MCF 10A (cell line): Measurements from ENCODE around the gene ZNF419. TPM values are rescaled to one million over a fixed set of nuclear protein-coding genes. Genes with fewer than 3 reads are reported as not detected.
"Not testable (repeated sequence)": the region's sequence is repeated elsewhere in the genome, so short reads cannot be mapped to it uniquely, and the experiment has no call there.

Experiments used
- BruUV-seq: library from RNA; stranded (reverse); fragments of 400-500 nt; replicated peaks from 2 replicates; lab custom pipeline; 2021; lab: Mats Ljungman, UMichigan
- CTCF ChIA-PET: fragments of 300-600 bp; sonication (Branson Sonifier 250); formaldehyde crosslinking; extraction: SDS; loops from one replicate; lab custom pipeline; 2021; ENCODE audit warnings: antibody characterized with exemption, inconsistent platforms; lab: Yijun Ruan, JAX
- POLR2A ChIA-PET: fragments of 300-600, 350-650 bp; sonication (Branson Sonifier 250); formaldehyde crosslinking; extraction: SDS; loops from one replicate; lab custom pipeline; 2020; ENCODE audit warnings: antibody characterized with exemption, inconsistent platforms; lab: Yijun Ruan, JAX
- DNase-seq: peaks from one replicate; pipeline ENCODE4 v3.0.0-alpha.2; 2018; ENCODE audit not compliant: unreplicated experiment
- H3K27ac Mint-ChIP-seq: one replicate; pipeline ENCODE4 v1.8.0; 2022; ENCODE audit warnings: mild to moderate bottlenecking, low read depth, mixed read lengths; ENCODE audit not compliant: unreplicated experiment
- H3K27me3 Mint-ChIP-seq: one replicate; pipeline ENCODE4 v1.8.0; 2022; ENCODE audit warnings: mixed read lengths; ENCODE audit not compliant: insufficient read depth, unreplicated experiment
- H3K36me3 Mint-ChIP-seq: one replicate; pipeline ENCODE4 v1.8.0; 2022; ENCODE audit warnings: mild to moderate bottlenecking, moderate library complexity, mixed read lengths; ENCODE audit not compliant: insufficient read depth, unreplicated experiment
- H3K4me1 Mint-ChIP-seq: one replicate; pipeline ENCODE4 v1.8.0; 2022; ENCODE audit warnings: mixed read lengths; ENCODE audit not compliant: insufficient read depth, unreplicated experiment
- H3K4me3 Mint-ChIP-seq: one replicate; pipeline ENCODE4 v1.8.0; 2022; ENCODE audit warnings: mild to moderate bottlenecking, moderate library complexity, mixed read lengths; ENCODE audit not compliant: unreplicated experiment
- H3K9me3 Mint-ChIP-seq: one replicate; pipeline ENCODE4 v1.8.0; 2022; ENCODE audit warnings: mixed read lengths; ENCODE audit not compliant: unreplicated experiment
- CTCF ChIP-seq: fragments of 200-600 bp; IDR thresholded peaks from one replicate; pipeline ENCODE4 v1.8.0; 2022; ENCODE audit warnings: antibody characterized with exemption, mild to moderate bottlenecking; ENCODE audit not compliant: unreplicated experiment
- intact Hi-C: fragments of 100-400 bp; cut with micrococcal nuclease; formaldehyde crosslinking; loops from 2 replicates; pipeline ENCODE4 v1.14.1; 2022
- total RNA-seq: library from RNA; stranded (reverse); gene quantifications from 2 replicates; pipeline ENCODE4 v1.2.3, GENCODE V29; 2022

Gene ZNF419
- total RNA-seq, 1 experiment from 2014 or later, result 19.6 TPM

- Mint-ChIP-seq H3K4me3 (no peak overlapping the region), H3K27me3 (no peaks in the 10 kb centered on the region), H3K9me3 (peaks cover 35% of the 10 kb centered on the region), H3K4me1 (no peaks in the 10 kb centered on the region), H3K36me3 (peaks cover 20% of the 10 kb centered on the region), H3K27ac (no peak overlapping the region)
- intact Hi-C loops, result no loop called here
- BruUV-seq, result no TSS peak
- DNase-seq, result no peak
- no peak for TF ChIP-seq CTCF
- POLR2A ChIA-PET, result no interaction called here
- CTCF ChIA-PET, result no interaction called here
These were observed 13.9 kb upstream of the ZNF419 start for GRCh38 chr19:57473646-57474045.

- peak; percentile 92 for DNase-seq
- H3K36me3 Mint-ChIP-seq, result peaks cover 20% of the 10 kb centered on the region
- H3K27ac Mint-ChIP-seq, result peak within 1 kb of the TSS; percentile 89
- peak; percentile 53 for TF ChIP-seq CTCF
- H3K27me3 Mint-ChIP-seq, result no peaks in the 10 kb centered on the region
- ChIA-PET POLR2A (interaction anchor here (0.6 to 1.9 kb wide), 9 partner anchors 9 to 885 kb away, joined by 3 to 9 read pairs (median 5); partner anchors contain the start of genes ZNF419, ZNF497, ZNF548 and ZNF749), CTCF (interaction anchor here (0.5 to 0.8 kb wide), 7 partner anchors 11 to 915 kb away, joined by 3 to 4 read pairs (median 3); partner anchors contain the start of gene ZNF548)
- H3K9me3 Mint-ChIP-seq, result peaks cover 36% of the 10 kb centered on the region
- intact Hi-C loops, result no loop called here
- no peaks in the 10 kb centered on the region for H3K4me1 Mint-ChIP-seq
- H3K4me3 Mint-ChIP-seq, result peak within 1 kb of the TSS; percentile 94
- BruUV-seq, result no TSS peak
These were observed 10.2 kb upstream of the ZNF419 start, which contains the start of gene ZNF772 for GRCh38 chr19:57477191-57478008. Gene ZNF772 (minus strand): TSS chr19:57477566. CDS start chr19:57477309, 257 bp downstream.

GRCh38 chr19:57488299-57488644 lies 722 bp downstream of the ZNF419 start:
- H3K27me3 Mint-ChIP-seq, intact Hi-C loops, DNase-seq, H3K27ac Mint-ChIP-seq, CTCF ChIA-PET, BruUV-seq: not testable (repeated sequence)
- Mint-ChIP-seq H3K9me3 (peaks cover 44% of the 10 kb centered on the region), H3K36me3 (peaks cover 43% of the 10 kb centered on the region), H3K4me3 (peak overlapping the region; percentile 70), H3K4me1 (peaks cover 15% of the 10 kb centered on the region)
- POLR2A ChIA-PET, result interaction anchor here (0.7 to 1.6 kb wide), 5 partner anchors 11 to 838 kb away, joined by 3 to 8 read pairs (median 4); partner anchors contain the start of genes ZNF772, ZNF773 and ZSCAN22

- intact Hi-C loops, result loop anchor here (10.0 kb wide), 1 partner anchor 395 kb away; no protein-coding TSS in a partner anchor
- H3K27me3 Mint-ChIP-seq, BruUV-seq, DNase-seq: not testable (repeated sequence)
- peak overlapping the region; percentile 79 for H3K4me3 Mint-ChIP-seq
- H3K27ac Mint-ChIP-seq, result peak overlapping the region; percentile 83
- peaks cover 29% of the 10 kb centered on the region for H3K9me3 Mint-ChIP-seq
- ChIA-PET POLR2A (interaction anchor here (0.9 to 1.7 kb wide), 4 partner anchors 12 to 320 kb away, joined by 3 to 7 read pairs (median 4); partner anchors contain the start of genes ZNF419 and ZNF772), CTCF (interaction anchor here (0.6 kb wide), 1 partner anchor 395 kb away, joined by 3 read pairs; no protein-coding TSS in a partner anchor)
- peaks cover 27% of the 10 kb centered on the region for H3K36me3 Mint-ChIP-seq
- peaks cover 12% of the 10 kb centered on the region for H3K4me1 Mint-ChIP-seq
These were observed 11.8 kb downstream of the ZNF419 start for GRCh38 chr19:57499332-57499679.

GRCh38 chr19:57499680-57500395 lies 12.3 kb downstream of the ZNF419 start, which contains the start of gene ZNF773:
Gene ZNF773 (plus strand): TSS chr19:57499938. CDS start chr19:57500081, 143 bp downstream.
- intact Hi-C loops, result loop anchor here (10.0 kb wide), 1 partner anchor 395 kb away; no protein-coding TSS in a partner anchor
- H3K27ac Mint-ChIP-seq, result peak within 1 kb of the TSS; percentile 83
- H3K4me3 Mint-ChIP-seq, result peak within 1 kb of the TSS; percentile 79
- peaks cover 23% of the 10 kb centered on the region for H3K36me3 Mint-ChIP-seq
- ChIA-PET POLR2A (interaction anchor here (0.7 to 1.7 kb wide), 7 partner anchors 10 to 320 kb away, joined by 3 to 7 read pairs (median 3); partner anchors contain the start of genes ZNF419 and ZNF772), CTCF (interaction anchor here (0.6 kb wide), 2 partner anchors 395 to 414 kb away, joined by 3 read pairs; no protein-coding TSS in a partner anchor)
- peaks cover 12% of the 10 kb centered on the region for H3K4me1 Mint-ChIP-seq
- H3K9me3 Mint-ChIP-seq, result peaks cover 30% of the 10 kb centered on the region
- DNase-seq, result peak; percentile 81
- H3K27me3 Mint-ChIP-seq, BruUV-seq: not testable (repeated sequence)

GRCh38 chr19:57500400-57500799 lies 12.8 kb downstream of the ZNF419 start:
- H3K4me1 Mint-ChIP-seq, result peaks cover 12% of the 10 kb centered on the region
- H3K27me3 Mint-ChIP-seq, intact Hi-C loops: not testable (repeated sequence)
- peaks cover 26% of the 10 kb centered on the region for H3K36me3 Mint-ChIP-seq
- peak overlapping the region; percentile 79 for H3K4me3 Mint-ChIP-seq
- POLR2A ChIA-PET, result interaction anchor here (0.7 to 1.7 kb wide), 7 partner anchors 9 to 319 kb away, joined by 3 to 7 read pairs (median 3); partner anchors contain the start of genes ZNF419, ZNF549 and ZNF772
- CTCF ChIA-PET, result interaction anchor here (0.6 kb wide), 2 partner anchors 316 to 414 kb away, joined by 3 to 4 read pairs; no protein-coding TSS in a partner anchor
- H3K27ac Mint-ChIP-seq, result peak overlapping the region; percentile 83
- DNase-seq, result peak; percentile 24
- H3K9me3 Mint-ChIP-seq, result peaks cover 30% of the 10 kb centered on the region
- BruUV-seq, result TSS peak; percentile 32
